HL-60/S4 (cell line): Measurements from ENCODE around the gene SZRD1.

Source experiments
- in situ Hi-C: fragments of 300-500 bp; cut with MboI; formaldehyde crosslinking; loops from 2 replicates; pipeline ENCODE4 v1.14.3; 2022; ENCODE audit warnings: low sequenced_read_pairs

SZRD1 gene

GRCh38 chr1:16365146-16365498 lies 1.9 kb upstream of the SZRD1 start:
- in situ Hi-C loops: loop anchor here (25.0 kb wide), 1 partner anchor 278 kb away; no protein-coding TSS in a partner anchor

GRCh38 chr1:16367258-16367967 lies 371 bp downstream of the SZRD1 start:
- in situ Hi-C loops: loop anchor here (25.0 kb wide), 1 partner anchor 280 kb away; no protein-coding TSS in a partner anchor

GRCh38 chr1:16367968-16368890 lies 1.2 kb downstream of the SZRD1 start:
- in situ Hi-C loops: loop anchor here (25.0 kb wide), 1 partner anchor 281 kb away; no protein-coding TSS in a partner anchor

- in situ Hi-C loops: loop anchor here (25.0 kb wide), 1 partner anchor 283 kb away; no protein-coding TSS in a partner anchor
Measured at GRCh38 chr1:16369821-16370220, 2.8 kb downstream of the SZRD1 start.

- in situ Hi-C loops: loop anchor here (25.0 kb wide), 1 partner anchor 284 kb away; no protein-coding TSS in a partner anchor
Measured at GRCh38 chr1:16371725-16372124, 4.7 kb downstream of the SZRD1 start.

- in situ Hi-C loops: loop anchor here (25.0 kb wide), 1 partner anchor 285 kb away; no protein-coding TSS in a partner anchor
Measured at GRCh38 chr1:16372535-16373285, 5.7 kb downstream of the SZRD1 start.

GRCh38 chr1:16374266-16374665 lies 7.2 kb downstream of the SZRD1 start:
- in situ Hi-C loops: loop anchor here (25.0 kb wide), 1 partner anchor 287 kb away; no protein-coding TSS in a partner anchor

- in situ Hi-C loops: no loop called here
Measured at GRCh38 chr1:16375521-16376340, 8.7 kb downstream of the SZRD1 start.

GRCh38 chr1:16376971-16377370 lies 9.9 kb downstream of the SZRD1 start:
- in situ Hi-C loops: no loop called here

- in situ Hi-C loops: no loop called here
Measured at GRCh38 chr1:16378443-16378842, 11.4 kb downstream of the SZRD1 start.

GRCh38 chr1:16380868-16381267 lies 13.8 kb downstream of the SZRD1 start:
- in situ Hi-C loops: no loop called here

- in situ Hi-C loops: no loop called here
Measured at GRCh38 chr1:16383888-16384287, 16.8 kb downstream of the SZRD1 start.

- in situ Hi-C loops: no loop called here
Measured at GRCh38 chr1:16385659-16386453, 18.8 kb downstream of the SZRD1 start.

GRCh38 chr1:16386454-16387113 lies 19.5 kb downstream of the SZRD1 start:
- in situ Hi-C loops: no loop called here

- in situ Hi-C loops: no loop called here
Measured at GRCh38 chr1:16387201-16388188, 20.5 kb downstream of the SZRD1 start.

GRCh38 chr1:16391411-16391810 lies 24.4 kb downstream of the SZRD1 start:
- in situ Hi-C loops: loop anchor here (10.0 kb wide), 1 partner anchor 63 kb away; no protein-coding TSS in a partner anchor
